H1 (cell line): ENCODE data around the gene EHD2. TPM values are rescaled to one million over a fixed set of nuclear protein-coding genes. Genes with fewer than 3 reads are reported as not detected.

Experiments
- CTCF ChIA-PET: fragments of 300-600 bp; sonication (Branson Sonifier 250); formaldehyde crosslinking; loops from one replicate; lab custom pipeline; 2021; ENCODE audit not compliant: partially characterized antibody; lab: Charles Lee
- POLR2A ChIA-PET: fragments of 300-600 bp; sonication (Branson Sonifier 250); formaldehyde crosslinking; loops from one replicate; lab custom pipeline; 2021; ENCODE audit warnings: inconsistent platforms; ENCODE audit not compliant: partially characterized antibody; lab: Charles Lee
- DNase-seq, 2 experiments: peaks; one replicate each; pipeline versions ENCODE4 v3.0.0 to v3.0.0-alpha.2; 2010 to 2022; ENCODE audit warnings: low spot score in 2 of 2, low read depth in 1 of 2, mixed read lengths in 1 of 2
- FAIRE-seq: peaks from 2 replicates; lab custom pipeline; 2011; peaks lifted over from hg19 to GRCh38; lab: Jason Lieb, UNC
- H2AFZ ChIP-seq: 2 replicates; pipeline ENCODE4 v1.8.1; 2012; ENCODE audit warnings: low read length, inconsistent platforms
- H2AK5ac ChIP-seq: 2 replicates; pipeline ENCODE4 v1.6.1; 2013; ENCODE audit warnings: low read depth, low read length
- H2BK120ac ChIP-seq: replicated peaks from 2 replicates; pipeline ENCODE3; 2013; ENCODE audit warnings: low read depth, low read length, inconsistent platforms
- H2BK12ac ChIP-seq: 2 replicates; pipeline ENCODE4 v1.6.1; 2013; ENCODE audit warnings: low read depth, low read length
- H2BK15ac ChIP-seq: 2 replicates; pipeline ENCODE4 v1.6.1; 2013; ENCODE audit warnings: low read length
- H2BK20ac ChIP-seq: 2 replicates; pipeline ENCODE4 v1.6.1; 2013; ENCODE audit warnings: low read length
- H2BK5ac ChIP-seq: 2 replicates; pipeline ENCODE4 v1.6.1; 2013; ENCODE audit warnings: low read depth, low read length
- H3K14ac ChIP-seq: 2 replicates; pipeline ENCODE4 v1.6.1; 2013; ENCODE audit warnings: inconsistent platforms; ENCODE audit not compliant: insufficient read length
- H3K18ac ChIP-seq: 2 replicates; pipeline ENCODE4 v1.6.1; 2013; ENCODE audit warnings: low read length; ENCODE audit errors: extremely low read depth
- H3K23ac ChIP-seq: 2 replicates; pipeline ENCODE4 v1.6.1; 2013; ENCODE audit warnings: inconsistent platforms; ENCODE audit not compliant: insufficient read length
- H3K23me2 ChIP-seq: 2 replicates; pipeline ENCODE4 v1.6.1; 2013; ENCODE audit warnings: low read depth, low read length
- H3K27ac ChIP-seq: 2 replicates; pipeline ENCODE4 v1.6.1; 2011; ENCODE audit warnings: low read depth, low read length, inconsistent platforms
- H3K27me3 ChIP-seq, 4 experiments: replicated peaks in 1 of 4; 1 replicate in 1 of 4; 2 replicates in 3 of 4; pipeline versions ENCODE4 v1.6.1 to v1.8.1; 2011 to 2013; ENCODE audit warnings: low read length in 3 of 4, mild to moderate bottlenecking in 3 of 4, inconsistent platforms in 2 of 4, mixed read lengths in 2 of 4, moderate library complexity in 1 of 4; ENCODE audit not compliant: control insufficient read depth in 3 of 4, insufficient read depth in 3 of 4; ENCODE audit errors: extremely low read depth in 1 of 4
- H3K36me3 ChIP-seq, 4 experiments: 2 replicates each; pipeline versions ENCODE4 v1.6.1 to v1.8.1; 2011 to 2013; ENCODE audit warnings: mild to moderate bottlenecking in 4 of 4, low read length in 3 of 4, moderate library complexity in 2 of 4, control low read depth in 1 of 4, inconsistent platforms in 1 of 4; ENCODE audit not compliant: insufficient read depth in 4 of 4, control insufficient read depth in 2 of 4
- H3K4ac ChIP-seq: replicated peaks from 2 replicates; pipeline ENCODE3; 2013; ENCODE audit warnings: low read length, low read depth, mixed read lengths, inconsistent platforms; ENCODE audit not compliant: insufficient read length
- H3K4me1 ChIP-seq, 4 experiments: replicated peaks in 1 of 4; 1 replicate in 1 of 4; 2 replicates in 3 of 4; pipeline versions ENCODE4 v1.6.1 to v1.8.1; 2011 to 2013; ENCODE audit warnings: low read length in 3 of 4, inconsistent platforms in 2 of 4, mixed read lengths in 1 of 4; ENCODE audit not compliant: insufficient read depth in 4 of 4, control insufficient read depth in 3 of 4
- H3K4me2 ChIP-seq, 2 experiments: 2 replicates each; pipeline versions ENCODE4 v1.6.1 to v1.8.1; 2011 to 2013; ENCODE audit warnings: low read depth in 2 of 2, low read length in 2 of 2, control low read depth in 1 of 2, inconsistent platforms in 1 of 2, mild to moderate bottlenecking in 1 of 2; ENCODE audit not compliant: insufficient read depth in 1 of 2
- H3K4me3 ChIP-seq, 4 experiments: fragments of 200-600, 300-600 bp in 1 of 4; sonication (generic), shearing (Covaris generic), sonication (Bioruptor Twin) in 1 of 4; 2 replicates each; pipeline versions ENCODE4 v1.5.1 to v1.8.1; 2011 to 2016; ENCODE audit warnings: low read length in 4 of 4, low read depth in 3 of 4, control low read depth in 2 of 4, inconsistent platforms in 2 of 4, mild to moderate bottlenecking in 2 of 4, mixed read lengths in 1 of 4, moderate library complexity in 1 of 4; ENCODE audit not compliant: insufficient read depth in 2 of 4; ENCODE audit errors: extremely low read depth in 1 of 4
- H3K56ac ChIP-seq: replicated peaks from 2 replicates; pipeline ENCODE3; 2013; ENCODE audit warnings: low read depth, mild to moderate bottlenecking, mixed read lengths, low read length, inconsistent platforms; ENCODE audit not compliant: insufficient read length
- H3K79me1 ChIP-seq: 2 replicates; pipeline ENCODE4 v1.6.1; 2013; ENCODE audit warnings: low read depth, low read length, control low read depth
- H3K79me2 ChIP-seq, 2 experiments: 2 replicates each; pipeline versions ENCODE4 v1.6.1 to v1.8.1; 2012 to 2013; ENCODE audit warnings: low read length in 2 of 2, mild to moderate bottlenecking in 2 of 2, inconsistent platforms in 1 of 2; ENCODE audit not compliant: insufficient read depth in 2 of 2, control insufficient read depth in 1 of 2
- H3K9ac ChIP-seq, 4 experiments: replicated peaks in 1 of 4; 1 replicate in 1 of 4; 2 replicates in 3 of 4; pipeline versions ENCODE4 v1.6.1 to v1.8.1; 2011 to 2013; ENCODE audit warnings: low read depth in 3 of 4, low read length in 3 of 4, control low read depth in 2 of 4, mild to moderate bottlenecking in 2 of 4, moderate library complexity in 2 of 4, inconsistent platforms in 1 of 4; ENCODE audit errors: extremely low read depth in 1 of 4
- H3K9me3 ChIP-seq, 2 experiments: 2 replicates each; pipeline versions ENCODE4 v1.6.1 to v1.8.1; 2012 to 2013; ENCODE audit warnings: mild to moderate bottlenecking in 2 of 2, moderate library complexity in 2 of 2, control low read depth in 1 of 2, inconsistent platforms in 1 of 2, low read depth in 1 of 2, low read length in 1 of 2, mixed read lengths in 1 of 2; ENCODE audit not compliant: insufficient read depth in 2 of 2
- H4K20me1 ChIP-seq, 2 experiments: replicated peaks in 1 of 2; 2 replicates each; pipeline versions ENCODE3 to v1.8.1; 2011 to 2013; ENCODE audit warnings: inconsistent platforms in 2 of 2, low read length in 2 of 2, mild to moderate bottlenecking in 1 of 2; ENCODE audit not compliant: insufficient read depth in 2 of 2, control insufficient read depth in 1 of 2
- H4K5ac ChIP-seq: 2 replicates; pipeline ENCODE4 v1.6.1; 2013; ENCODE audit warnings: low read length, low read depth, mixed read lengths, inconsistent platforms; ENCODE audit not compliant: insufficient read length
- H4K8ac ChIP-seq: 2 replicates; pipeline ENCODE4 v1.8.0; 2013; ENCODE audit warnings: mild to moderate bottlenecking, moderate library complexity, low read length, inconsistent platforms; ENCODE audit not compliant: insufficient read depth; ENCODE audit errors: extremely low read depth
- H4K91ac ChIP-seq: replicated peaks from 2 replicates; pipeline ENCODE3; 2013; ENCODE audit warnings: low read length, mixed read lengths, inconsistent platforms; ENCODE audit not compliant: insufficient read length
- ATF2 ChIP-seq: IDR thresholded peaks from 2 replicates; pipeline ENCODE4 v1.6.1; 2012; ENCODE audit warnings: low read length, inconsistent platforms
- FOSL1 ChIP-seq: IDR thresholded peaks from 2 replicates; pipeline ENCODE4 v1.6.1; 2011; ENCODE audit warnings: mild to moderate bottlenecking, low read depth, low read length, moderate library complexity; ENCODE audit not compliant: insufficient read depth
- JUND ChIP-seq: IDR thresholded peaks from 2 replicates; pipeline ENCODE4 v1.6.1; 2011; ENCODE audit warnings: mild to moderate bottlenecking, improper control_type of control experiment, low read length
- KDM1A ChIP-seq: fragments of 200-600, 300-600 bp; sonication (generic); IDR thresholded peaks from 2 replicates; pipeline ENCODE4 v1.7.1; 2016; ENCODE audit warnings: mild to moderate bottlenecking, low read length, borderline replicate concordance
- PHF8 ChIP-seq: fragments of 200-600 bp; sonication (generic); conservative IDR thresholded peaks from 2 replicates; pipeline ENCODE4 v1.7.1; 2012; ENCODE audit warnings: low read depth, mild to moderate bottlenecking, inconsistent platforms, low read length, moderate library complexity
- SP4 ChIP-seq: IDR thresholded peaks from 2 replicates; pipeline ENCODE4 v1.6.1; 2012; ENCODE audit warnings: low read length, inconsistent platforms
- WGBS, 2 experiments: shearing (Covaris generic) in 1 of 2; methylation state at CpG; one replicate each; pipeline versions ENCODE4 v1.1.6 to v1.1.7; 2013 to 2015; ENCODE audit warnings: low lambda C conversion rate in 2 of 2, mixed read lengths in 2 of 2, inconsistent platforms in 1 of 2, low coverage in 1 of 2, missing lambda C conversion rate in 1 of 2; ENCODE audit not compliant: insufficient replicate concordance in 2 of 2, insufficient coverage in 1 of 2, insufficient read length in 1 of 2; ENCODE audit errors: extremely low coverage in 1 of 2, missing lambda C conversion rate in 1 of 2; 5-methylcytosine and 5-hydroxymethylcytosine counted together
- polyA plus RNA-seq, 7 experiments: library from polyadenylated mRNA; depleted of rRNA in 3 of 7; stranded (reverse) in 5 of 7; unstranded in 2 of 7; fragments of >200 nt in 5 of 7; fragments of 200-250 nt in 2 of 7; gene quantifications; 1 replicate in 5 of 7; 2 replicates in 1 of 7; 4 replicates in 1 of 7; pipeline versions ENCODE4 v1.2.1 to v1.2.3, GENCODE V29; 2011 to 2013; ENCODE audit warnings: missing spikeins in 2 of 7, mixed read lengths in 2 of 7
- total RNA-seq: library from RNA; stranded (reverse); fragmentation: NEBNext Ultra II Directional; extraction: Animal tissue kit (Norgen Biotek cat#: 25700); gene quantifications from 2 replicates; pipeline ENCODE4 v1.2.1, GENCODE V29; 2021

The EHD2 gene
- total and polyA plus RNA-seq, 2 of the 8 experiments (the other 6 are each of a cell fraction or from before 2014, with no cell fraction given) = 4.5 to 14.3 TPM

DNA sequence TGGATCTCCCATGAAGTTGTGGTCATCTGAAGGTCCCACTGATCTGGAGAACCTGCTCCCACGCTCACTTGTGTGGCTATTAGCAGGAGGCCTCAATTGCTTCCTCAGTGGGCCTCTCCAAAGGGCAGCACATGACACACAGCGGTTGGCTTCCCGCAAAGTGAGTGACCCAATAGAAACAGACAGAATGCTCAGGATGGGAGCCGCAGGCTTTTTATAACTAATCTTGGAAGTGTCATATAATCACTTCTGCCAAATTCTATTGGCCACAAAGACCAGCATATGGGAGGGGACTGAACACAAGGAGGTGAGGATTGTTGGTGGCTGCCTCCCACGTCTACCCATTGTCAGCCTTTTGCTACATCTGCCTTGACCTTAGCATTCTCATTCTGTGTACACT is 22.1 kb upstream of the EHD2 start:
- no peak overlapping the region for H3K4me3 ChIP-seq
- no peak overlapping the region for H3K4ac ChIP-seq
- no peak overlapping the region for H3K14ac ChIP-seq
- no peaks in the 10 kb centered on the region for H3K27me3 ChIP-seq
- H2BK12ac ChIP-seq = no peak overlapping the region
- H3K56ac ChIP-seq = no peak overlapping the region
- H3K36me3 ChIP-seq = peaks cover 4 to 9% (median 6%) of the 10 kb centered on the region in 4 experiments
- no peak overlapping the region for H4K91ac ChIP-seq
- peaks cover 0 to 7% of the 10 kb centered on the region in 2 experiments for H4K20me1 ChIP-seq
- H2BK20ac ChIP-seq = no peak overlapping the region
- no peak overlapping the region for H2BK5ac ChIP-seq
- no peak overlapping the region for H3K4me2 ChIP-seq
- ChIA-PET POLR2A (interaction anchor here (0.9 kb wide), 1 partner anchor 202 kb away, joined by 3 read pairs; no protein-coding TSS in a partner anchor), CTCF (interaction anchor here (0.9 to 1.7 kb wide), 6 partner anchors 8 to 222 kb away, joined by 3 to 5 read pairs (median 3); no protein-coding TSS in a partner anchor)
- H3K18ac ChIP-seq = no peak overlapping the region
- no peak overlapping the region for H3K9ac ChIP-seq
- no peak overlapping the region for H4K5ac ChIP-seq
- no peaks in the 10 kb centered on the region; a peak in 1 of 4 replicates for H3K79me2 ChIP-seq
- H3K23ac ChIP-seq = no peak overlapping the region
- H2AFZ ChIP-seq = no peak overlapping the region
- H2BK15ac ChIP-seq = no peak overlapping the region
- 90% methylated on average over 5 of the region's 5 CpGs; no CpG with 5 or more reads in 1 of the 2 experiments for WGBS, 2 experiments
- H3K23me2 ChIP-seq = no peaks in the 10 kb centered on the region
- peaks cover 5% of the 10 kb centered on the region for H3K79me1 ChIP-seq
- no peak overlapping the region for H2AK5ac ChIP-seq
- H3K27ac ChIP-seq = no peak overlapping the region
- H2BK120ac ChIP-seq = no peak overlapping the region
- DNase-seq (no peak), FAIRE-seq (no peak)
- H4K8ac ChIP-seq = no peak overlapping the region
- H3K9me3 ChIP-seq = no peaks in the 10 kb centered on the region
- peaks cover 0 to 4% (median 0%) of the 10 kb centered on the region in 4 experiments; a peak in 1 of 7 replicates for H3K4me1 ChIP-seq
- no peak for TF ChIP-seq ATF2
- TF ChIP-seq JUND = no peak
- no peak for TF ChIP-seq PHF8
- TF ChIP-seq SP4 = no peak
- TF ChIP-seq FOSL1 = no peak
- TF ChIP-seq KDM1A = no peak
